GM10266 (cell line): ENCODE measurements around the gene HAO2.

ENCODE experiments used
- DNase-seq: peaks from one replicate; pipeline ENCODE4 v3.0.0; 2012; ENCODE audit errors: extremely low spot score
- TF ChIP-seq, protein P1 (sequence below): IDR thresholded peaks from 2 replicates; pipeline ENCODE4 v1.5.1; 2012; ENCODE audit warnings: mild to moderate bottlenecking, low read depth; ENCODE audit not compliant: control insufficient read depth, insufficient read depth; ENCODE audit errors: missing control alignments

HAO2 gene

GRCh38 chr1:119390526-119390925 is 21.9 kb downstream of the HAO2 start:
- TF ChIP-seq, protein P1, sequence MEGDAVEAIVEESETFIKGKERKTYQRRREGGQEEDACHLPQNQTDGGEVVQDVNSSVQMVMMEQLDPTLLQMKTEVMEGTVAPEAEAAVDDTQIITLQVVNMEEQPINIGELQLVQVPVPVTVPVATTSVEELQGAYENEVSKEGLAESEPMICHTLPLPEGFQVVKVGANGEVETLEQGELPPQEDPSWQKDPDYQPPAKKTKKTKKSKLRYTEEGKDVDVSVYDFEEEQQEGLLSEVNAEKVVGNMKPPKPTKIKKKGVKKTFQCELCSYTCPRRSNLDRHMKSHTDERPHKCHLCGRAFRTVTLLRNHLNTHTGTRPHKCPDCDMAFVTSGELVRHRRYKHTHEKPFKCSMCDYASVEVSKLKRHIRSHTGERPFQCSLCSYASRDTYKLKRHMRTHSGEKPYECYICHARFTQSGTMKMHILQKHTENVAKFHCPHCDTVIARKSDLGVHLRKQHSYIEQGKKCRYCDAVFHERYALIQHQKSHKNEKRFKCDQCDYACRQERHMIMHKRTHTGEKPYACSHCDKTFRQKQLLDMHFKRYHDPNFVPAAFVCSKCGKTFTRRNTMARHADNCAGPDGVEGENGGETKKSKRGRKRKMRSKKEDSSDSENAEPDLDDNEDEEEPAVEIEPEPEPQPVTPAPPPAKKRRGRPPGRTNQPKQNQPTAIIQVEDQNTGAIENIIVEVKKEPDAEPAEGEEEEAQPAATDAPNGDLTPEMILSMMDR, result no peak
- no peak for DNase-seq

- TF ChIP-seq, protein P1, result no peak
- no peak for DNase-seq
Observed at GRCh38 chr1:119391749-119392148, 23.2 kb downstream of the HAO2 start.

DNA sequence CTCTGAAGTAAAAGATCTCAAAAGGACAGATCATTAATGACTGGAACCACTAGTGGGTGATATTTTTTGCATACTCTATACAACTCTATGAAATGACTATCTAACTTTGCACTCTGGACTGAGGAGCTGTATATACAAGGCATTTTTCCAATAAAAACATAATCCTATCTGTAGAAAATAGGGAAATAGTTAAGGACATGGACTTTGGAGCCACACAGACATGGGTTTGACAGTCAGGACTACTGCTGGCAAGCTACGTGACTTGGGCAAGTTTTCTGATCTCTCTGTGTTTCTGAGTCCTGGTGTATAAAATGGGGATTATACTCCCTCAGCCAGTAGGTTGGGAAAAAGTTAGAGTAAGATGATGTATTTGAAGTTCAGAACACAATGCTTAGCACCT is 25.5 kb downstream of the HAO2 start:
- TF ChIP-seq, protein P1, result no peak
- DNase-seq, result no peak

DNA sequence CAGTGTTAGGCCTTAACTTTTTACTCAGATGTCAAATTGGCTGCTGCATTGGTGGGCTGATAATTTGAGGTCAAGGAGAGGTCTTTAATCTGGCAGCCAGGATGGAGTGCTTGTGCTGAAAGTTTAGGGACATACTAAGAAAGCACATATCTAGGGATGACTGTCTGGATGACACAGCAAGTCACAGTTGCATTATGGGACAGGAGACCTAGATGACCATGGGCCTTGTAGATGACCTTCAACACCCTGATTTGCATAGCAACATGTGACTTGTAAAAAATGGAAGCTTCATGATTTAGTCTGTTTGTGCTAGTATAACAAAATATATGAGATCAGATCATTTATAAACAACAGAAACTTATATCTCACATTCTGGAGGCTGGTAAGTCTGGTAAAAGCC is 28.4 kb downstream of the HAO2 start:
- TF ChIP-seq, protein P1, result no peak
- no peak for DNase-seq

- DNase-seq, result no peak
- TF ChIP-seq, protein P1, result no peak
Observed at GRCh38 chr1:119397986-119398385, 29.4 kb downstream of the HAO2 start.

- TF ChIP-seq, protein P1, result no peak
- no peak for DNase-seq
Observed at GRCh38 chr1:119404736-119405135, 36.2 kb downstream of the HAO2 start.

GRCh38 chr1:119409731-119410130 is 41.1 kb downstream of the HAO2 start:
- TF ChIP-seq, protein P1, result no peak
- DNase-seq, result no peak

DNA sequence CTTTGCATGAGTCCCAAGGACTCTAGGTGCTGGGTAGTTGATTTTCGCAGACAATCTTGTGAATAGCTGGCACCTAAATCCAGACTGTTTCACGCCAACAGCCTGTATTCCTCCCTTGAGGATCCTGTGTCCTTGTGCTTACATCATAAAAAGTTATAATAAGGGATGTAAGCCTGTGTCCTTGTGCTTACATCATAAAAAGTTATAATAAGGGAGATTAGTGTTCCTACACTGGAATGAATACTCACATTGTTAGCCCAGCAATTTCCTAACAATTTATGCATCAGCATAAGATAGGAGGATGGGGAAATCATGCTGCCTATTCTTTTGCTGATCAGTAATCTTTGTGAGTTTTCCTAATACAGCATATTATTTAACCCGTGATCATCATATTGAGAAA is 42.4 kb downstream of the HAO2 start:
- TF ChIP-seq, protein P1, result no peak
- no peak for DNase-seq
